MCF 10A (cell line): ENCODE results near the gene OTUD6A. TPM values are rescaled to one million over a fixed set of nuclear protein-coding genes. Genes with fewer than 3 reads are reported as not detected.

Experiments used
- Bru-seq: library from RNA; stranded (reverse); fragments of 400-500 nt; gene quantifications from one replicate; lab custom pipeline; 2021; lab: Mats Ljungman, UMichigan
- BruChase-seq, 2 experiments: library from RNA; stranded (reverse); fragments of 400-500 nt; gene quantifications; one replicate each; lab custom pipeline; 2021; lab: Mats Ljungman, UMichigan
- BruUV-seq: library from RNA; stranded (reverse); fragments of 400-500 nt; replicated peaks from 2 replicates; lab custom pipeline; 2021; lab: Mats Ljungman, UMichigan
- CTCF ChIA-PET: fragments of 300-600 bp; sonication (Branson Sonifier 250); formaldehyde crosslinking; extraction: SDS; loops from one replicate; lab custom pipeline; 2021; ENCODE audit warnings: antibody characterized with exemption, inconsistent platforms; lab: Yijun Ruan, JAX
- POLR2A ChIA-PET: fragments of 300-600, 350-650 bp; sonication (Branson Sonifier 250); formaldehyde crosslinking; extraction: SDS; loops from one replicate; lab custom pipeline; 2020; ENCODE audit warnings: antibody characterized with exemption, inconsistent platforms; lab: Yijun Ruan, JAX
- DNase-seq: peaks from one replicate; pipeline ENCODE4 v3.0.0-alpha.2; 2018; ENCODE audit not compliant: unreplicated experiment
- H3K27ac Mint-ChIP-seq: one replicate; pipeline ENCODE4 v1.8.0; 2022; ENCODE audit warnings: mild to moderate bottlenecking, low read depth, mixed read lengths; ENCODE audit not compliant: unreplicated experiment
- H3K27me3 Mint-ChIP-seq: one replicate; pipeline ENCODE4 v1.8.0; 2022; ENCODE audit warnings: mixed read lengths; ENCODE audit not compliant: insufficient read depth, unreplicated experiment
- H3K36me3 Mint-ChIP-seq: one replicate; pipeline ENCODE4 v1.8.0; 2022; ENCODE audit warnings: mild to moderate bottlenecking, moderate library complexity, mixed read lengths; ENCODE audit not compliant: insufficient read depth, unreplicated experiment
- H3K4me1 Mint-ChIP-seq: one replicate; pipeline ENCODE4 v1.8.0; 2022; ENCODE audit warnings: mixed read lengths; ENCODE audit not compliant: insufficient read depth, unreplicated experiment
- H3K4me3 Mint-ChIP-seq: one replicate; pipeline ENCODE4 v1.8.0; 2022; ENCODE audit warnings: mild to moderate bottlenecking, moderate library complexity, mixed read lengths; ENCODE audit not compliant: unreplicated experiment
- H3K9me3 Mint-ChIP-seq: one replicate; pipeline ENCODE4 v1.8.0; 2022; ENCODE audit warnings: mixed read lengths; ENCODE audit not compliant: unreplicated experiment
- CTCF ChIP-seq: fragments of 200-600 bp; IDR thresholded peaks from one replicate; pipeline ENCODE4 v1.8.0; 2022; ENCODE audit warnings: antibody characterized with exemption, mild to moderate bottlenecking; ENCODE audit not compliant: unreplicated experiment
- intact Hi-C: fragments of 100-400 bp; cut with micrococcal nuclease; formaldehyde crosslinking; loops from 2 replicates; pipeline ENCODE4 v1.14.1; 2022
- long read RNA-seq: library from polyadenylated mRNA; stranded (forward); transcript quantifications from one replicate; pipeline ENCODE4 v2.0.0, GENCODE V29; 2022
- total RNA-seq: library from RNA; stranded (reverse); gene quantifications from 2 replicates; pipeline ENCODE4 v1.2.3, GENCODE V29; 2022

OTUD6A gene, protein sequence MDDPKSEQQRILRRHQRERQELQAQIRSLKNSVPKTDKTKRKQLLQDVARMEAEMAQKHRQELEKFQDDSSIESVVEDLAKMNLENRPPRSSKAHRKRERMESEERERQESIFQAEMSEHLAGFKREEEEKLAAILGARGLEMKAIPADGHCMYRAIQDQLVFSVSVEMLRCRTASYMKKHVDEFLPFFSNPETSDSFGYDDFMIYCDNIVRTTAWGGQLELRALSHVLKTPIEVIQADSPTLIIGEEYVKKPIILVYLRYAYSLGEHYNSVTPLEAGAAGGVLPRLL
- total RNA-seq (not detected in 2 replicates), Bru-seq, nascent RNA (not detected), BruChase-seq, experiment 1, labeled RNA remaining after a 6-hour chase (not detected), BruChase-seq, experiment 2, labeled RNA remaining after a 2-hour chase (not detected)
- long read RNA-seq: 0 reads

DNA sequence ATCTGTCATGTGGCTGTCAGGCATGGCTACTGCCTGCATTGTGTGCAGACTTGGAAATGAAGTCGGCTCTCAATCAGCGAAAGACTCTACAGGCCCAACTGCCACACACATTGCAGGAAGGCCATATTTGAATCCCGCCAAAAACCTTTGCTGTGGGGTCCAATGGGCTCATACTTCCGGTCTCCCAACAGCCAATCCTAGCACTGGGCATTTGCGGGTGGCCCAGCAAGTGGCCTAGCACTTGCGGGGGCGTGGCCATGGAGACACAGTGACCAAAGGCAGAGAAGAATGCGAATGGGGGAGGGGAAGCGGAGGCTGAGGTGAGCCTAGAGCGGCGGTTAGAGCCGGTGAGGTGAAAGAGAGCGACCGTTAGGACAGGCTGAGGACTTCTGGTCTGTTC is at the start of gene OTUD6A:
OTUD6A (plus strand) TSS at position 382 of the 400 bp plus-strand sequence. CDS start 68 bp downstream, outside the sequence.
- CTCF ChIA-PET: interaction anchor here (0.9 kb wide), 1 partner anchor 34 kb away, joined by 3 read pairs; no protein-coding TSS in a partner anchor

GRCh38 chrX:70012756-70013155 is 49.5 kb upstream of the OTUD6A start:
- Mint-ChIP-seq H3K36me3 (no peaks in the 10 kb centered on the region), H3K4me3 (no peak overlapping the region), H3K27me3 (peaks cover 25% of the 10 kb centered on the region), H3K9me3 (peaks cover 5% of the 10 kb centered on the region), H3K27ac (no peak overlapping the region), H3K4me1 (no peaks in the 10 kb centered on the region)
- BruUV-seq: no TSS peak
- no peak for DNase-seq
- CTCF ChIA-PET: interaction anchor here (1.5 to 2.5 kb wide), 3 partner anchors 17 to 475 kb away, joined by 4 to 13 read pairs (median 8); no protein-coding TSS in a partner anchor
- POLR2A ChIA-PET: no interaction called here
- no peak for TF ChIP-seq CTCF
- intact Hi-C loops: no loop called here

More for the DNA sequence above, at the start of gene OTUD6A:
- BruUV-seq: no TSS peak
- no peak for TF ChIP-seq CTCF
- intact Hi-C loops: no loop called here
- H3K36me3 Mint-ChIP-seq: no peaks in the 10 kb centered on the region
- H3K27ac Mint-ChIP-seq: no peak within 1 kb of the TSS
- POLR2A ChIA-PET: no interaction called here
- peaks cover 56% of the 10 kb centered on the region for H3K27me3 Mint-ChIP-seq
- H3K9me3 Mint-ChIP-seq: no peaks in the 10 kb centered on the region
- no peaks in the 10 kb centered on the region for H3K4me1 Mint-ChIP-seq
- H3K4me3 Mint-ChIP-seq: no peak within 1 kb of the TSS
- DNase-seq: no peak

DNA sequence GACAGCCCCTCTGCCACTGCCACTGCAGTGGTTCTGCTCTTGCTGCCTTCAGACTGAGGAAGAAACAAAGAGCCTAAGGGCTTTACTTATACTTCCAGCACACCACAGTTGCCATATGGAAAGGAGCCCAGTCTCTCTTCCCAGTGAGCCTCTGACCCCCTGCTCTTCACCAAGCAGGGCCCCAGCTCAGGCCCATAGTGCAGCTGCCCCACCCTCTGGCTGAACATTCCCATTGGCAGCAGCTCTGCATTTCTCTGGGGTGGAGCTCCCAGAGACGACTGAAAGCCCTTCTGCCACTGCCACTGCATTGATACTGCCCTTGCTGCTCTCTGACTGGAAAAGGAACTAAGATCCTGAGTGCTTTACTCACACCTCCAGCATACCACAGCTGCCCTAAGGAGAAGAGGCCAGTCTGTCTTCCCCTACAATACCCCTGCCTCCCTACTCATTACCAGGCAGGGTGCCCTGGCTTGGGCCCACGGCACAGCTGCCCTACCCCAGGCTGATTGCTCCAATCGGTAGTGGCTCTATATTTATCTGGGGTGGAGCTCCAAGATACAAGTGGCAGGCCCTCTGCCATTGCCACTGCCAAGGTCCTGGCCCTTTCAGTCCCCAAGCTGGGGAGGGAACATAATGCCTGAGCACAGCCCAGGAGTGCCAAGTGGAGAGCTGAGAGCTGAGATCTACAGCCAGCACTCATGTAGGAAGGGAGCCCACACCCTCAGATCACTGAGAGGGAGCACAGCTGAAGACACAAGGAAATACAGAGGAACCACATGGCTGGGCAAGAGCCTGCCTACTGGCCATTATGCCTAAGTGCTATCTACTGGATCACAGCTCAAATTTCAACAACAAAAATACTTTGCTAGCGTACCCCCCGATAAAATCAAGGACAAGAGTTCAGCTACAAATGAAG is 48.5 kb upstream of the OTUD6A start:
- H3K27me3 Mint-ChIP-seq: peaks cover 25% of the 10 kb centered on the region
- intact Hi-C loops: no loop called here
- TF ChIP-seq CTCF: no peak
- H3K4me3 Mint-ChIP-seq: no peak overlapping the region
- H3K27ac Mint-ChIP-seq: no peak overlapping the region
- CTCF ChIA-PET: interaction anchor here (1.7 kb wide), 1 partner anchor 476 kb away, joined by 4 read pairs; no protein-coding TSS in a partner anchor
- no peaks in the 10 kb centered on the region for H3K4me1 Mint-ChIP-seq
- no peak for DNase-seq
- POLR2A ChIA-PET: no interaction called here
- BruUV-seq: no TSS peak
- no peaks in the 10 kb centered on the region for H3K36me3 Mint-ChIP-seq
- peaks cover 15% of the 10 kb centered on the region for H3K9me3 Mint-ChIP-seq
